Left lung (tissue), 10 donors: ENCODE measurements around the gene MALL. TPM values are rescaled to one million over a fixed set of nuclear protein-coding genes. Genes with fewer than 3 reads are reported as not detected.
"Not testable (repeated sequence)": the region's sequence is repeated elsewhere in the genome, so short reads cannot be mapped to it uniquely, and the experiment has no call there.

Source experiments
- ATAC-seq: fragments of 200-7000 bp; cut with Tn5 transposase; one replicate; pipeline ENCODE4 v1.9.1; 2020; ENCODE audit warnings: moderate library complexity
- DNase-seq, 4 donors: peaks; one replicate each; pipeline ENCODE4 v3.0.0-alpha.2; 2013 to 2020
- H3K27ac ChIP-seq, 2 donors: fragments of 200-600 bp; sonication (generic) in 1 of 2; one replicate each; pipeline versions ENCODE4 v1.5.0 to v1.8.0; 2020 to 2021
- H3K27me3 ChIP-seq, 2 donors: fragments of 200-600 bp; sonication (generic) in 1 of 2; one replicate each; pipeline versions ENCODE4 v1.5.0 to v1.8.0; 2020 to 2021
- H3K36me3 ChIP-seq, 2 donors: fragments of 200-600 bp; sonication (generic) in 1 of 2; one replicate each; pipeline versions ENCODE4 v1.5.0 to v1.8.0; 2020 to 2021
- H3K4me1 ChIP-seq, 2 donors: fragments of 200-600 bp; one replicate each; pipeline ENCODE4 v1.8.0; 2021
- H3K4me3 ChIP-seq, 2 donors: fragments of 200-600 bp; sonication (generic) in 1 of 2; one replicate each; pipeline versions ENCODE4 v1.5.0 to v1.8.0; 2020 to 2021; ENCODE audit warnings: mild to moderate bottlenecking in 1 of 2
- H3K9me3 ChIP-seq, 2 donors: fragments of 200-600 bp; sonication (generic) in 1 of 2; one replicate each; pipeline versions ENCODE4 v1.5.0 to v1.8.0; 2020 to 2021
- intact Hi-C, 2 donors: fragments of 100-400 bp; cut with DNase I; formaldehyde crosslinking; loops; one replicate each; pipeline versions ENCODE4 v1.11.2 to v1.14.2; 2022
- polyA plus RNA-seq, 6 donors: library from polyadenylated mRNA; unstranded; fragments of 120-200 nt; gene quantifications; one replicate each; pipeline ENCODE4 v1.2.1, GENCODE V29; 2013; ENCODE audit not compliant: insufficient read length in 6 of 6
- total RNA-seq, 2 donors: library from RNA; stranded (reverse); fragmentation: NEBNext Ultra II Directional; extraction: Animal tissue kit (Norgen Biotek cat#: 25700); gene quantifications; one replicate each; pipeline ENCODE4 v1.2.1, GENCODE V29; 2021
- TF ChIP-seq, protein P1 (sequence below), 2 donors: fragments of 200-600 bp; sonication (generic) in 1 of 2; IDR thresholded peaks; one replicate each; pipeline versions ENCODE4 v1.5.0 to v1.8.0; 2021; ENCODE audit warnings: antibody characterized with exemption in 2 of 2
- donor health status: DM: no; HTN: yes; CAD: no.
- donor health status: DM: no; HTN: no; CAD: no.

MALL gene
- total and polyA plus RNA-seq, 8 donors = 29.3 to 288 (median 48.4) TPM

DNA sequence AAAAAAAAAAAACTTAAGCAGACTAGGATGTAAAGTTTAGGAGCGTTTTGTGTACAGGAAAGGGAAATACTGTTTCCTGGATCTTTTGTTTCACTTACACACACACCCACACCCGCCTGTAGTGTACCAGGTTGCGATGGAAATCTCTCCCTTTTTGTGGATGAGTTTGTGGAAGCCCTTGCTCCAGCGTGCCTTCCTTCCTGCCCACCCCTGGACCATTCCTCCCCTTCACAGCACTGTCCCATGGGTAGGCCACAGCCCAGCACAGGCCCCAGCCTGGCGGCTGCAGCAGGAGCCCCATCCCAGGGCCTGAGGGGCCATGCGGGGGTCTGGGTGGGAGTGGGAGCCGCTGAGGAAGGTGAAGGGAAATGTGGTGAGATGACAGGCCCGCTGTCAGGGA, 15.1 kb downstream of the MALL start:
- Histone ChIP-seq H3K27ac (peak overlapping the region; percentile 77 to 91), H3K36me3 (no peaks in the 10 kb centered on the region), H3K9me3 (no peaks in the 10 kb centered on the region), H3K27me3 (no peaks in the 10 kb centered on the region), H3K4me1 (peaks cover 26 to 46% of the 10 kb centered on the region in 2 donors), H3K4me3 (no peak overlapping the region)
- TF ChIP-seq, protein P1, sequence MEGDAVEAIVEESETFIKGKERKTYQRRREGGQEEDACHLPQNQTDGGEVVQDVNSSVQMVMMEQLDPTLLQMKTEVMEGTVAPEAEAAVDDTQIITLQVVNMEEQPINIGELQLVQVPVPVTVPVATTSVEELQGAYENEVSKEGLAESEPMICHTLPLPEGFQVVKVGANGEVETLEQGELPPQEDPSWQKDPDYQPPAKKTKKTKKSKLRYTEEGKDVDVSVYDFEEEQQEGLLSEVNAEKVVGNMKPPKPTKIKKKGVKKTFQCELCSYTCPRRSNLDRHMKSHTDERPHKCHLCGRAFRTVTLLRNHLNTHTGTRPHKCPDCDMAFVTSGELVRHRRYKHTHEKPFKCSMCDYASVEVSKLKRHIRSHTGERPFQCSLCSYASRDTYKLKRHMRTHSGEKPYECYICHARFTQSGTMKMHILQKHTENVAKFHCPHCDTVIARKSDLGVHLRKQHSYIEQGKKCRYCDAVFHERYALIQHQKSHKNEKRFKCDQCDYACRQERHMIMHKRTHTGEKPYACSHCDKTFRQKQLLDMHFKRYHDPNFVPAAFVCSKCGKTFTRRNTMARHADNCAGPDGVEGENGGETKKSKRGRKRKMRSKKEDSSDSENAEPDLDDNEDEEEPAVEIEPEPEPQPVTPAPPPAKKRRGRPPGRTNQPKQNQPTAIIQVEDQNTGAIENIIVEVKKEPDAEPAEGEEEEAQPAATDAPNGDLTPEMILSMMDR (IDR thresholded peaks at IDR 0.05) = no peak
- intact Hi-C loops = no loop called here
- DNase-seq (no peak), ATAC-seq (no peak)

DNA sequence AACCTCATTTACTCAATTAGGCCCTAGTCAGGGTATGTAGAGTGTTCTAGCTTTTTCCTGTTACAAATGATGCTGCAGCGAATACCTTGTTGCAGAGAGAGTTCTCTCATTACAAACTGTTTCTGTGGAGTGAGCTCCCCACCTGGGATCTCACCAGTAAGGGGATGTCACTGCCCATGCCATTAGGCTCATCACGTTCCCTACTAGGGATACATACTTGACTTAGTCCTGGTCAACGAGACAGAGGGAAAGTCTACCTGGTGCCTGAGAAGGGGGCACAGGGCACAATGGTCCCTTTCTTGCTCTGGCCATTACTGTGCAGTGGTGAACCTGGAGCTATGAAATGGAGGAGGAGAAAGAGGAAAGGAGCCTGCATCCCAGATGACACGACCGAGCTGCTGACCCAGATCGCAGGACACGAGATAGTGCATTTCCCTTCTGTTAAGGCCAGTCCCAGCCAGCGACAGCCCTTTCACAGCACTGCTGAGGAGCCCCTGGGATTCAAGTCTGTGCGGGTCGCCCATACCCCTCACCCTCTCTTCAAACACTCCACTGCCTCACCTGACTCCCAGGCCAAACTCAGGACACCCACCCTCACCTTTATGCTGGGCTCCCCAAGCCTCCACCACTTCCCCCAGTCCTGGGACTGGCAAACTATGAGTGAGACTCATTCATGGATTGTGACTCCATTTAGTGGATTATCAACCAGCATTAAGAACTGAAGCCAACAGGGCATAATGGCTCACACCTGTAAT, 16.0 kb downstream of the MALL start:
- TF ChIP-seq, protein P1 (IDR thresholded peaks at IDR 0.05) = no peak
- Histone ChIP-seq H3K9me3 (no peaks in the 10 kb centered on the region), H3K27ac (peak overlapping the region; percentile 77 to 91), H3K27me3 (no peaks in the 10 kb centered on the region), H3K36me3 (no peaks in the 10 kb centered on the region), H3K4me1 (peaks cover 27 to 51% of the 10 kb centered on the region in 2 donors), H3K4me3 (no peak overlapping the region)
- no peak for DNase-seq
- ATAC-seq = no peak
- intact Hi-C loops = no loop called here

DNA sequence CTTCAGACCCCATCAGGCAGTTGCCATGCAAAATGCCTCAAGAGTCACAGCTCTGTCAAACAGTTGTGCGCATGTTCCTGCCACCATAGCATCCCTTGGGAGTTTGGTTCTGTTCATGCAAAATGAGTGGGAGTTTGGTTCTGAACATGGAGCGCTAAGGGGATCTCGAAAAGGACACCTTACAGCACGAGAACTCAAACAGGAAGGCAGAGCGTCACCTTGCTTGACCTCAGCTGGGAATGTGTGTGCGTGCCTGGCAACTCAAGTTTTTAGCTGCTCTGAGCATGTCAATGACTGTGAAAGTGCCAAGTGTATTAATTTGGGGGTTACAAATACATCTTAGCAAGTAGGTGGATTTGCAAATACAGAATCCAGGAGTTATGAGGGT, 16.6 kb downstream of the MALL start:
- no peak overlapping the region for H3K4me3 ChIP-seq
- DNase-seq (no peak), ATAC-seq (no peak)
- H3K36me3 ChIP-seq = no peaks in the 10 kb centered on the region
- H3K9me3 ChIP-seq = no peaks in the 10 kb centered on the region
- intact Hi-C loops = no loop called here
- no peaks in the 10 kb centered on the region for H3K27me3 ChIP-seq
- TF ChIP-seq, protein P1 (IDR thresholded peaks at IDR 0.05) = no peak
- peak overlapping the region; percentile 8 to 91 for H3K27ac ChIP-seq
- peaks cover 27 to 49% of the 10 kb centered on the region in 2 donors for H3K4me1 ChIP-seq

GRCh38 chr2:110097506-110098220, 18.0 kb downstream of the MALL start:
- H3K36me3 ChIP-seq = no peaks in the 10 kb centered on the region
- no peaks in the 10 kb centered on the region for H3K9me3 ChIP-seq
- H3K27me3 ChIP-seq = no peaks in the 10 kb centered on the region
- intact Hi-C loops = no loop called here
- DNase-seq = peak in 2 of 4 donors; percentile 80 to 82
- ATAC-seq = peak; percentile 49
- peak overlapping the region; percentile 18 to 33 for H3K27ac ChIP-seq
- peaks cover 27 to 38% of the 10 kb centered on the region in 2 donors for H3K4me1 ChIP-seq
- H3K4me3 ChIP-seq = no peak overlapping the region
- TF ChIP-seq, protein P1 (IDR thresholded peaks at IDR 0.05) = no peak

DNA sequence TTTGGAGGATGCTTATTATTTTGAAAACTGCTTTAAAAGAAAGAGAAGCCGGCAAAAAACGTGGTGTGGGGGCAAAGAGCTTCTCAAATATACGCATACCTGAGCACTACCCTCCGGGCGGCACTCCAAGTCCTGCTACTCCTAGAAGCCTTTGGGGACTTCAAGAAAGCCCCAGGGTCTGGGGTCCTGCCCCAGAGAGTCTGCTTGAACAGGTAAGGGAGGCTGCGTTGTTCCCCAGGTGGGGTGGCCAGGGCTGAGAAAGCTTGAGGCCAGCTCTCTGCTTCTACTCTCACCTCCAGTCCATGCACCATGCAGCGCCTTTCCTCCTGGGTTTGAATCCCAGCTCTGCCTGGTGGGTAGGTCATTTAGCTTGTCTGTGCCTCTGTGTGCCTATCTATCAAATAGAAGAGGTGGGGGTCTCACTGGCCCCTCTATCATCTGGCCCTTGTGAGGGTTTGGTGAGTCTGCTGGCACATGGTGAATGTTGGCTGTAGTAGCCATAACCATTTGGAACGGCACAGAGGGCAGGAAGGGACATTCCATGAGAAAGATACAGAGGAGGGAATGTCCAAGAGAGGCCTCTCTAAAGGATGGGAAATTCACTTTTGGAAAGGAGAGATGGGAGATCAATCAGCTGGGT, 19.5 kb downstream of the MALL start:
- TF ChIP-seq, protein P1 (IDR thresholded peaks at IDR 0.05) = no peak
- peak overlapping the region in 1 of 2 donors; percentile 58 for H3K27ac ChIP-seq
- H3K4me3 ChIP-seq = no peak overlapping the region
- no peaks in the 10 kb centered on the region for H3K27me3 ChIP-seq
- H3K36me3 ChIP-seq = no peaks in the 10 kb centered on the region
- intact Hi-C loops = no loop called here
- ATAC-seq (no peak), DNase-seq (no peak)
- H3K4me1 ChIP-seq = peaks cover 14 to 26% of the 10 kb centered on the region in 2 donors
- H3K9me3 ChIP-seq = no peaks in the 10 kb centered on the region

DNA sequence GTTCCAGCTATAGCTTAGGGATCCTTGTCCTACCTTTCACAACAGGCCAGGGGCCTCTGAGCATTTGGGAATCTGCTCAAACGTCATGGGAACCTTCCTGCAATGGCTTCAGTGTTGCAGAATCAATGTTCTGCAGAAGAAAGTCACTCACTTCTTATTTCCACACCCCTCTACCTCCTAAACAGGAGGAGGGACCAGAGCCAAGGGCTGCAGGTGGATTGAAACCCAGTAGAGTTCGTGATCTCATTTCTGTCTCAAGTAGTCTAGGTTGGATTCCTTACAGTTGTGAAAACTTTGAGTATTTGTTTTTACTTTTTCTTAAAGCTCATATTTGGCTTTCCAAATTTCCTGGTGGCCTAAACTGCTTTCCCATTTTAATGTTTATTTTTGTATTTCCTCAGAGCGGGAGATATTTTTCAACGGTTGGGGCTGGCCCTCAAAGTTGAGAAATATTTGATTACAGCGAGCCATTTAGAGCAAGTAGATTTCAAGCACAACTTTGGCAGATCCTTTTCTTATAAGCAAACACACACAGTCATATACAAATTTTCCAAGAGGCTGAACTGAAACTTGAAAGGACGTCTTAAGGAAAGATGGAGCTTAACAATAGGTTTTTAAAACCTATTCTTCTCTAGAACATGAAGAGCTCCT, 20.6 kb downstream of the MALL start:
- Histone ChIP-seq H3K27ac (peak overlapping the region in 1 of 2 donors; percentile 58), H3K4me1 (peaks cover 6 to 15% of the 10 kb centered on the region in 2 donors)
- DNase-seq (peak in 1 of 4 donors; percentile 67), ATAC-seq (peak; percentile 64)
- H3K4me3 ChIP-seq, H3K36me3 ChIP-seq, H3K9me3 ChIP-seq, H3K27me3 ChIP-seq, intact Hi-C loops: not testable (repeated sequence)

- H3K27me3 ChIP-seq, intact Hi-C loops, H3K27ac ChIP-seq, H3K9me3 ChIP-seq, ATAC-seq, DNase-seq, H3K36me3 ChIP-seq, H3K4me1 ChIP-seq, H3K4me3 ChIP-seq: not testable (repeated sequence)
These were observed 21.7 kb downstream of the MALL start for GRCh38 chr2:110093924-110094323.
